ENCODE data around the gene POTEH. TPM values are rescaled to one million over a fixed set of nuclear protein-coding genes. Genes with fewer than 3 reads are reported as not detected.
"Not testable (repeated sequence)": the region's sequence is repeated elsewhere in the genome, so short reads cannot be mapped to it uniquely, and the experiment has no call there.

The POTEH gene
- total and polyA plus RNA-seq, 2 experiments from 2014 or later = not detected

DNA sequence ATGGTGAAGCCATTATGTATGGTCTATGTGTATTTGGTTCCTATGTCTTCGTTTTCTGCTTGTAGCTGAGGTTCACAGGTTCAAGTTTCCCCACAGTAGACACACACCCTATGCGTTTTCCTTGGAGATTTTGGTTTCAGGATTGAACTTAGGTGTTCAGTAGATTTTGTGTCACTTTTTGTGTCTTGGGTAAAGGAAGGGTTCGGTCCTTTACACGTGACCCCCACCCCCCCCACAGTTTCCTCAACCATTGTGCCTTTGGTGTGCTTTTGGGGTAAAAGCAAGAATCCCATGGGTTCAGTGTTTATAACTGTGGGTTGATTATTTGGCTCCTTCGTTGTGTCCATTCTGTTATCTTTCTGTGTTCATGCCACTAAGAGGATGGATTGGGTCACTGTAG, 24.3 kb upstream of the POTEH start:
- not testable (repeated sequence) for H3K27me3 ChIP-seq (ENCODE audit: insufficient read depth); H4K20me1 ChIP-seq (replicated peaks; ENCODE audit: insufficient read depth); H3K36me3 ChIP-seq (ENCODE audit: insufficient read depth); H3F3A ChIP-seq (replicated peaks; ENCODE audit: low read depth); H3K27ac Mint-ChIP-seq; H3K79me2 ChIP-seq (replicated peaks; ENCODE audit: insufficient read depth); H3K4me2 ChIP-seq; H3K27me3 Mint-ChIP-seq (ENCODE audit: insufficient read depth, low read depth, poor library complexity); H3K9me2 ChIP-seq (ENCODE audit: insufficient read depth); H3K27ac ChIP-seq (ENCODE audit: low read depth); H3K36me3 Mint-ChIP-seq (ENCODE audit: low read depth); ATAC-seq; H2AFZ ChIP-seq; H3K4me3 Mint-ChIP-seq; DNase-seq (ENCODE audit: low spot score); H3K4me3 ChIP-seq; H3K4me1 Mint-ChIP-seq; H3K4me1 ChIP-seq (ENCODE audit: insufficient read depth)
- peaks cover 13% of the 10 kb centered on the region for H3K9me3 Mint-ChIP-seq

DNA sequence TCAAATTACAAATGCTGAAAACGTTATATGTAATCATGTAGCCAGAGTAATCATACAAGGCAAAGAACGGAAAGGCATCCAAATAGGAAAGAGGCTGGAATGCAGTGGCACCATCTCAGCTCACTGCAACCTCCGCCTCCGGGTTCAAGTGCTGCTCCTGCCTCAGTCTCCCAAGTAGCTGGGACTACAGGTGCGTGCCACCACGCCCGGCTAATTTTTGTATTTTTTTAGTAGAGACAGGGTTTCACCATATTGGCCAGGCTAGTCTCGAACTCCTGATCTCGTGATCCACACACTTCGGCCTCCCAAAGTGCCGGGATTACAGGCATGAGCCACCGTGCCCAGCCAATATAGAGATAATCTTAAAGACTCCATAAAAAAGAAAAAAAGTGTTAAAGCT, 20.4 kb upstream of the POTEH start:
- peaks cover 27% of the 10 kb centered on the region for H3K9me3 Mint-ChIP-seq
- H3K4me3 Mint-ChIP-seq; H3K4me1 ChIP-seq (ENCODE audit: insufficient read depth); H3K4me1 Mint-ChIP-seq; H2AFZ ChIP-seq; H3K36me3 ChIP-seq (ENCODE audit: insufficient read depth); H4K20me1 ChIP-seq (replicated peaks; ENCODE audit: insufficient read depth); H3K27ac ChIP-seq (ENCODE audit: low read depth); H3K36me3 Mint-ChIP-seq (ENCODE audit: low read depth); DNase-seq (ENCODE audit: low spot score); H3K4me3 ChIP-seq; H3K9me2 ChIP-seq (ENCODE audit: insufficient read depth); ATAC-seq; H3F3A ChIP-seq (replicated peaks; ENCODE audit: low read depth); H3K27me3 ChIP-seq (ENCODE audit: insufficient read depth); H3K4me2 ChIP-seq; H3K27ac Mint-ChIP-seq; H3K27me3 Mint-ChIP-seq (ENCODE audit: insufficient read depth, low read depth, poor library complexity); H3K79me2 ChIP-seq (replicated peaks; ENCODE audit: insufficient read depth): not testable (repeated sequence)

DNA sequence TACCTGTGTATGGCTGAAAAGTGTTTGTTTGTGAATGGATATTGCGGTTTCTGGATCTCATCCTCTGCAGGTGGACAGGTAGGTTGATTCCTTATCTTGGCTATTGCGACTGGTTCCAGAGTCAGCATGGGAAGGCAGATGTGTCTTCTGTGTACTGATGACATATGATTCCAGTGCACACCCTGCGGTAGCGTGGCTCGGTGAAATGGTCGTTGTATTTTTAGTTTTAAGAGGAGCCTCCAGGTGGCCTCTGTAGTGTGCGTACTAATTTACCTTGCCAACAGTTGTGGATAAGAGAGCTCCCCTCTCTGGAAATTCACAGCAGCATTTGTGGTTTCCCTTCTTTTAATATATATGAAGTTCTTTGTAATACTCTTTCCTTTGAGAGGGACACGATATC, 10.1 kb upstream of the POTEH start:
- not testable (repeated sequence) for H3F3A ChIP-seq (replicated peaks; ENCODE audit: low read depth); H3K27ac Mint-ChIP-seq; H3K36me3 Mint-ChIP-seq (ENCODE audit: low read depth); H3K79me2 ChIP-seq (replicated peaks; ENCODE audit: insufficient read depth); H3K4me1 Mint-ChIP-seq; H3K27me3 Mint-ChIP-seq (ENCODE audit: insufficient read depth, low read depth, poor library complexity); DNase-seq (ENCODE audit: low spot score); H4K20me1 ChIP-seq (replicated peaks; ENCODE audit: insufficient read depth); H3K9me2 ChIP-seq (ENCODE audit: insufficient read depth); H3K27me3 ChIP-seq (ENCODE audit: insufficient read depth); H3K4me2 ChIP-seq; H2AFZ ChIP-seq; H3K4me3 ChIP-seq; H3K4me3 Mint-ChIP-seq; ATAC-seq; H3K36me3 ChIP-seq (ENCODE audit: insufficient read depth); H3K4me1 ChIP-seq (ENCODE audit: insufficient read depth); H3K27ac ChIP-seq (ENCODE audit: low read depth)
- peaks cover 10% of the 10 kb centered on the region for H3K9me3 Mint-ChIP-seq

DNA sequence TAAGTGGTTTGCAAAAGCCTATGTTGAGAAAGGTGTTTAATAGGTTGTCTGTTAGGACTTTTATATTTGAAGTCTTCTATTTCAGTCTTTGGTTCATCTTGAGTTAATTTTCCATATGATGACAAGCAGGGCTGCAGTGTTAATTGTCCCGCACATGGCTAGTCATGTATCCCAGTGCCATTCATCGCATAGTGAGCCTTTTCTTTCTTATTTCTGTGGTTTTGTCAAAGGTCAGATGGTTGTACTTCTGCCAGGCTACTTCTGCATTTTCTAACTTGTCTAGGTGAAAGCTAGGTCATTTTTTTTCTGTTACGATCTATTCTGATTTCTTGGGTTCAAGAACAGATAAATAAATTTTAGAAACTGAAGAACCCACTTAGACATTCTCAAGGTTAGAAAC, 5.7 kb upstream of the POTEH start:
- H3K27ac ChIP-seq (ENCODE audit: low read depth); H3K27ac Mint-ChIP-seq; H3F3A ChIP-seq (replicated peaks; ENCODE audit: low read depth); H3K27me3 ChIP-seq (ENCODE audit: insufficient read depth); H3K4me2 ChIP-seq; H3K9me2 ChIP-seq (ENCODE audit: insufficient read depth); H3K4me1 ChIP-seq (ENCODE audit: insufficient read depth); H3K4me3 ChIP-seq; H2AFZ ChIP-seq; H3K4me3 Mint-ChIP-seq; ATAC-seq; H3K36me3 ChIP-seq (ENCODE audit: insufficient read depth); H3K27me3 Mint-ChIP-seq (ENCODE audit: insufficient read depth, low read depth, poor library complexity); H3K4me1 Mint-ChIP-seq; H4K20me1 ChIP-seq (replicated peaks; ENCODE audit: insufficient read depth); H3K36me3 Mint-ChIP-seq (ENCODE audit: low read depth); DNase-seq (ENCODE audit: low spot score); H3K79me2 ChIP-seq (replicated peaks; ENCODE audit: insufficient read depth): not testable (repeated sequence)
- H3K9me3 Mint-ChIP-seq = peaks cover 18% of the 10 kb centered on the region

DNA sequence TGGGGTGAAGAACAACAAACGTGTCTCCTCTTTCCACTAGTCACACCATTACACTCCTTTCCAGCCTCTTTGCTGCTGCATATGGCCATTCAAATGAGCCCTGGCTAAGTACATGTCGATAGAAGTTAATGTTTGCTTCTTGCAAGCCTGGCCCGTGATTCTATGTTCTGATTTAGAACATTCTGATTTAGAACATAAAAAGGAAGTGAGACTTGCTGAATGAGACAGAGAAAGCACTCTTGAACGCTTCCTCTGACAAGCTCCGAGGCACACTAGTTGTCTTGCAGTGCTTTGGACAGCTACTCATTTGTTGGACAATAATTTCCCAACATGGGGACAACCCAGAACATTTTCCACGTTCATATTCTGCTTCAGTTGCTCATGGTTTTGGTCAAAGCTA, 5.1 kb upstream of the POTEH start:
- not testable (repeated sequence) for H3K27me3 Mint-ChIP-seq (ENCODE audit: insufficient read depth, low read depth, poor library complexity); H3K36me3 ChIP-seq (ENCODE audit: insufficient read depth); H3K27ac Mint-ChIP-seq; H3K9me2 ChIP-seq (ENCODE audit: insufficient read depth); H3K4me3 ChIP-seq; H3K4me3 Mint-ChIP-seq; ATAC-seq; H3K27ac ChIP-seq (ENCODE audit: low read depth); H2AFZ ChIP-seq; H3K4me2 ChIP-seq; H3K4me1 Mint-ChIP-seq; H3F3A ChIP-seq (replicated peaks; ENCODE audit: low read depth); H3K4me1 ChIP-seq (ENCODE audit: insufficient read depth); H4K20me1 ChIP-seq (replicated peaks; ENCODE audit: insufficient read depth); H3K27me3 ChIP-seq (ENCODE audit: insufficient read depth); DNase-seq (ENCODE audit: low spot score); H3K79me2 ChIP-seq (replicated peaks; ENCODE audit: insufficient read depth); H3K36me3 Mint-ChIP-seq (ENCODE audit: low read depth)
- peaks cover 22% of the 10 kb centered on the region for H3K9me3 Mint-ChIP-seq

DNA sequence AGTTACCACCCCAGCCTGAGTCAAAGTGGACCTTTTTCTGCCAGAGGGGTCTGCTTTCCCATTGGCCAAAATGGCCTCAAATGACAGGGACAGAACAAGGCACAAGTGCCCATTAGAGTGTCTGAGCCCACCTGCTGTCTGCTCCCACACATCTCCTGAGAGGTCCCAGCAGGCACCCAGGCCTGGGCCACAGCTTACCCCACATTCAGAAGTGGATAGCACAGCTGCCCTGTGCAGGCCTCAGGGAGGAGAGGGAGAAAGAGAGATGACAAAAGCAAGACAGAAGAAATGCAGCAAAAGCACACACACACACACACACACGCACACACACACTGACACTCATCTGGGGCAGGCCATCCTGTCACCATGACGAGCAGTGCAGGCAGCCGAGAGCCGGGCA, 4.2 kb upstream of the POTEH start:
- not testable (repeated sequence) for H3F3A ChIP-seq (replicated peaks; ENCODE audit: low read depth); ATAC-seq

DNA sequence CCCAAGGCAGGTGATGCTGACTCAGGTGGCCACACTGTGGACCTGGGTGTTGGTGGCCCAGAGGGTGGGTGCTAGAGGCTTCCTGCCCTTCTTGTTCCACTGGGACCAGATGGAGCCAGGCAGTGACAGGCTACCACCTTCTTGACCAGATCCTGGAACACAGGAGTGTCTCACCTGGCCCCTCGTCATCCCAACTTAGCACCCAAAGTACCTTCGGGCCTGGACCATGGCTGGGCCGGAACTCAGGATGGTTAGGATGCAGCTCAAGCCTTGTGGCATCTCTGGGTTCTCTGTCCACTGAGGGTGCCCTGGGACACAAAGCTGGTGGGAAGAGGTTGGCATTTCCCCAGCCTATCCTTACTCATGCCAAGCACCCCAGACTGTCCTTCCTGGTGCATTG, 2.7 kb upstream of the POTEH start:
- H3K36me3 ChIP-seq (ENCODE audit: insufficient read depth); H3K27ac Mint-ChIP-seq; H3K4me3 ChIP-seq; H3K27me3 ChIP-seq (ENCODE audit: insufficient read depth); DNase-seq (ENCODE audit: low spot score); H3F3A ChIP-seq (replicated peaks; ENCODE audit: low read depth); H3K9me2 ChIP-seq (ENCODE audit: insufficient read depth); H3K79me2 ChIP-seq (replicated peaks; ENCODE audit: insufficient read depth); H3K4me2 ChIP-seq; H3K27ac ChIP-seq (ENCODE audit: low read depth); H3K36me3 Mint-ChIP-seq (ENCODE audit: low read depth); H2AFZ ChIP-seq; ATAC-seq; H3K4me3 Mint-ChIP-seq; H3K27me3 Mint-ChIP-seq (ENCODE audit: insufficient read depth, low read depth, poor library complexity); H3K4me1 ChIP-seq (ENCODE audit: insufficient read depth); H4K20me1 ChIP-seq (replicated peaks; ENCODE audit: insufficient read depth); H3K4me1 Mint-ChIP-seq: not testable (repeated sequence)
- H3K9me3 Mint-ChIP-seq = peaks cover 29% of the 10 kb centered on the region

More for the DNA sequence above, 4.2 kb upstream of the POTEH start:
- not testable (repeated sequence) for H3K36me3 Mint-ChIP-seq (ENCODE audit: low read depth); H3K27me3 Mint-ChIP-seq (ENCODE audit: insufficient read depth, low read depth, poor library complexity); H3K36me3 ChIP-seq (ENCODE audit: insufficient read depth); H3K4me3 Mint-ChIP-seq; H3K27ac Mint-ChIP-seq; H4K20me1 ChIP-seq (replicated peaks; ENCODE audit: insufficient read depth); H3K4me1 Mint-ChIP-seq; H2AFZ ChIP-seq; DNase-seq (ENCODE audit: low spot score); H3K9me2 ChIP-seq (ENCODE audit: insufficient read depth); H3K79me2 ChIP-seq (replicated peaks; ENCODE audit: insufficient read depth); H3K27ac ChIP-seq (ENCODE audit: low read depth); H3K4me1 ChIP-seq (ENCODE audit: insufficient read depth); H3K4me3 ChIP-seq; H3K4me2 ChIP-seq; H3K27me3 ChIP-seq (ENCODE audit: insufficient read depth)
- peaks cover 29% of the 10 kb centered on the region for H3K9me3 Mint-ChIP-seq
